GM21381 (cell line): ENCODE results near the gene DHRS3.
"Not testable (repeated sequence)": the region's sequence is repeated elsewhere in the genome, so short reads cannot be mapped to it uniquely, and the experiment has no call there.

Source experiments
- ATAC-seq: cut with Tn5 transposase; IDR thresholded peaks from one replicate; pipeline ENCODE4 v1.9.1; 2021; ENCODE audit warnings: mild to moderate bottlenecking, moderate library complexity; ENCODE audit not compliant: unreplicated experiment

Gene DHRS3

GRCh38 chr1:12541274-12542137 is 76.5 kb downstream of the DHRS3 start:
- no peak for ATAC-seq

GRCh38 chr1:12540580-12541273 is 77.3 kb downstream of the DHRS3 start:
- ATAC-seq: no peak

GRCh38 chr1:12539705-12540579 is 78.1 kb downstream of the DHRS3 start:
- ATAC-seq: no peak

GRCh38 chr1:12539320-12539704 is 78.7 kb downstream of the DHRS3 start:
- ATAC-seq: no peak

GRCh38 chr1:12538536-12538935 is 79.5 kb downstream of the DHRS3 start:
- ATAC-seq: not testable (repeated sequence)

- ATAC-seq: no peak
Observed at GRCh38 chr1:12537906-12538461, 80.0 kb downstream of the DHRS3 start.

GRCh38 chr1:12537294-12537693 is 80.7 kb downstream of the DHRS3 start:
- no peak for ATAC-seq

- no peak for ATAC-seq
Observed at GRCh38 chr1:12536023-12536639, 81.9 kb downstream of the DHRS3 start.

- ATAC-seq: no peak
Observed at GRCh38 chr1:12532405-12533315, 85.3 kb downstream of the DHRS3 start.

- ATAC-seq: no peak
Observed at GRCh38 chr1:12531179-12531499, 86.9 kb downstream of the DHRS3 start.

GRCh38 chr1:12530462-12531178 is 87.4 kb downstream of the DHRS3 start:
- no peak for ATAC-seq

- no peak for ATAC-seq
Observed at GRCh38 chr1:12529640-12530174, 88.3 kb downstream of the DHRS3 start.

GRCh38 chr1:12528021-12528852 is 89.8 kb downstream of the DHRS3 start:
- ATAC-seq: no peak

GRCh38 chr1:12527564-12527963 is 90.4 kb downstream of the DHRS3 start:
- no peak for ATAC-seq

- ATAC-seq: no peak
Observed at GRCh38 chr1:12525311-12526181, 92.5 kb downstream of the DHRS3 start.

- no peak for ATAC-seq
Observed at GRCh38 chr1:12524266-12524665, 93.7 kb downstream of the DHRS3 start.

GRCh38 chr1:12522780-12523179 is 95.2 kb downstream of the DHRS3 start:
- not testable (repeated sequence) for ATAC-seq
